ENCODE data around the gene UROS.

GRCh38 chr10:125762692-125763648, 60.1 kb downstream of the UROS start:
- TF ChIP-seq, protein P1, sequence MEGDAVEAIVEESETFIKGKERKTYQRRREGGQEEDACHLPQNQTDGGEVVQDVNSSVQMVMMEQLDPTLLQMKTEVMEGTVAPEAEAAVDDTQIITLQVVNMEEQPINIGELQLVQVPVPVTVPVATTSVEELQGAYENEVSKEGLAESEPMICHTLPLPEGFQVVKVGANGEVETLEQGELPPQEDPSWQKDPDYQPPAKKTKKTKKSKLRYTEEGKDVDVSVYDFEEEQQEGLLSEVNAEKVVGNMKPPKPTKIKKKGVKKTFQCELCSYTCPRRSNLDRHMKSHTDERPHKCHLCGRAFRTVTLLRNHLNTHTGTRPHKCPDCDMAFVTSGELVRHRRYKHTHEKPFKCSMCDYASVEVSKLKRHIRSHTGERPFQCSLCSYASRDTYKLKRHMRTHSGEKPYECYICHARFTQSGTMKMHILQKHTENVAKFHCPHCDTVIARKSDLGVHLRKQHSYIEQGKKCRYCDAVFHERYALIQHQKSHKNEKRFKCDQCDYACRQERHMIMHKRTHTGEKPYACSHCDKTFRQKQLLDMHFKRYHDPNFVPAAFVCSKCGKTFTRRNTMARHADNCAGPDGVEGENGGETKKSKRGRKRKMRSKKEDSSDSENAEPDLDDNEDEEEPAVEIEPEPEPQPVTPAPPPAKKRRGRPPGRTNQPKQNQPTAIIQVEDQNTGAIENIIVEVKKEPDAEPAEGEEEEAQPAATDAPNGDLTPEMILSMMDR (IDR thresholded peaks at IDR 0.05), result no peak
- TF ChIP-seq POLR2A (IDR thresholded peaks at IDR 0.05), result no peak
- no peak for TF ChIP-seq EP300 (IDR thresholded peaks at IDR 0.05)
- no peak for TF ChIP-seq POLR2AphosphoS5 (IDR thresholded peaks at IDR 0.05)

Data from suprapubic skin (tissue), 4 donors.